GM23338 (cell line): Measurements from ENCODE around the gene PTPRN2. TPM values are rescaled to one million over a fixed set of nuclear protein-coding genes. Genes with fewer than 3 reads are reported as not detected.

Experiments
- ATAC-seq: fragments of 200-7000 bp; cut with Tn5 transposase; 3 replicates; pipeline ENCODE4 v1.9.1; 2020
- DNase-seq: peaks from one replicate; pipeline ENCODE4 v3.0.0-alpha.2; 2015; ENCODE audit warnings: low spot score
- H2AFZ ChIP-seq: fragments of 200-600 bp; sonication (generic); 2 replicates; pipeline ENCODE4 v1.8.0; 2016; ENCODE audit warnings: antibody characterized with exemption, mild to moderate bottlenecking, moderate library complexity
- H3F3A ChIP-seq: fragments of 200-600 bp; sonication (generic); replicated peaks from 2 replicates; pipeline ENCODE4 v1.8.0; 2017; ENCODE audit warnings: antibody characterized with exemption, mixed run types, low read depth
- H3K27ac ChIP-seq: fragments of 200-600 bp; sonication (generic); 2 replicates; pipeline ENCODE4 v1.6.1; 2016; ENCODE audit warnings: low read depth
- H3K27me3 ChIP-seq: fragments of 200-600 bp; sonication (generic); 2 replicates; pipeline ENCODE4 v1.8.0; 2016; ENCODE audit warnings: mild to moderate bottlenecking, mixed run types, moderate library complexity; ENCODE audit not compliant: insufficient read depth
- H3K36me3 ChIP-seq: fragments of 200-600 bp; sonication (generic); 2 replicates; pipeline ENCODE4 v1.8.0; 2016; ENCODE audit warnings: mild to moderate bottlenecking; ENCODE audit not compliant: insufficient read depth
- H3K4me1 ChIP-seq: fragments of 200-600 bp; sonication (generic); 2 replicates; pipeline ENCODE4 v1.8.0; 2016; ENCODE audit warnings: mild to moderate bottlenecking, moderate library complexity; ENCODE audit not compliant: insufficient read depth
- H3K4me2 ChIP-seq: fragments of 200-600 bp; sonication (generic); 2 replicates; pipeline ENCODE4 v1.7.1; 2017; ENCODE audit warnings: mixed run types
- H3K4me3 ChIP-seq: fragments of 200-600 bp; sonication (generic); 2 replicates; pipeline ENCODE4 v1.6.1; 2016; ENCODE audit warnings: mixed run types
- H3K79me2 ChIP-seq: fragments of 200-600 bp; sonication (generic); replicated peaks from 2 replicates; pipeline ENCODE4 v1.8.0; 2017; ENCODE audit warnings: mild to moderate bottlenecking; ENCODE audit not compliant: insufficient read depth
- H3K9me2 ChIP-seq: fragments of 200-600 bp; sonication (generic); 2 replicates; pipeline ENCODE4 v1.8.0; 2017; ENCODE audit not compliant: insufficient read depth
- H4K20me1 ChIP-seq: fragments of 200-600 bp; sonication (generic); replicated peaks from 2 replicates; pipeline ENCODE4 v1.8.0; 2017; ENCODE audit warnings: mild to moderate bottlenecking; ENCODE audit not compliant: insufficient read depth
- H3K27ac Mint-ChIP-seq: 2 replicates; pipeline ENCODE4 v1.8.0; 2020; ENCODE audit warnings: inconsistent platforms, mild to moderate bottlenecking, moderate library complexity, mixed read lengths
- H3K27me3 Mint-ChIP-seq: 3 replicates; pipeline ENCODE4 v1.8.0; 2022; ENCODE audit warnings: low read depth, mild to moderate bottlenecking, moderate library complexity, mixed read lengths, inconsistent platforms; ENCODE audit not compliant: insufficient read depth, poor library complexity
- H3K36me3 Mint-ChIP-seq: 3 replicates; pipeline ENCODE4 v1.8.0; 2021; ENCODE audit warnings: low read depth, mild to moderate bottlenecking, inconsistent platforms, moderate library complexity, mixed read lengths
- H3K4me1 Mint-ChIP-seq: 3 replicates; pipeline ENCODE4 v1.8.0; 2020; ENCODE audit warnings: mild to moderate bottlenecking, inconsistent platforms, mixed read lengths
- H3K4me3 Mint-ChIP-seq: 3 replicates; pipeline ENCODE4 v1.8.0; 2021; ENCODE audit warnings: moderate library complexity, mild to moderate bottlenecking, inconsistent platforms, mixed read lengths
- H3K9me3 Mint-ChIP-seq: 3 replicates; pipeline ENCODE4 v1.8.0; 2020; ENCODE audit warnings: moderate library complexity, mild to moderate bottlenecking, inconsistent platforms, mixed read lengths
- CREB1 ChIP-seq: fragments of 250-450 bp; sonication (Bioruptor Pico); IDR thresholded peaks from 2 replicates; pipeline ENCODE4 v1.5.0; 2020; ENCODE audit warnings: low read depth, mild to moderate bottlenecking, moderate library complexity
- EZH2phosphoT487 ChIP-seq: fragments of 200-600 bp; sonication (generic); IDR thresholded peaks from one replicate; pipeline ENCODE4 v1.8.1; 2018; ENCODE audit warnings: antibody characterized with exemption; ENCODE audit not compliant: unreplicated experiment
- JUNB ChIP-seq: IDR thresholded peaks from one replicate; pipeline ENCODE4 v1.6.1; 2016; ENCODE audit warnings: antibody characterized with exemption; ENCODE audit not compliant: unreplicated experiment
- NANOG ChIP-seq: IDR thresholded peaks from 2 replicates; pipeline ENCODE4 v1.6.1; 2016; ENCODE audit warnings: antibody characterized with exemption, borderline replicate concordance
- STAT1 ChIP-seq: IDR thresholded peaks from one replicate; pipeline ENCODE4 v1.6.1; 2016; ENCODE audit warnings: antibody characterized with exemption; ENCODE audit not compliant: unreplicated experiment
- ZNF114 ChIP-seq: fragments of 250-450 bp; sonication (Bioruptor Pico); IDR thresholded peaks from 2 replicates; pipeline ENCODE4 v1.5.0; 2020; ENCODE audit warnings: mild to moderate bottlenecking, moderate library complexity
- ZNF331 ChIP-seq: fragments of 250-450 bp; sonication (Bioruptor Pico); IDR thresholded peaks from 2 replicates; pipeline ENCODE4 v1.5.0; 2020; ENCODE audit warnings: low read depth, mild to moderate bottlenecking, moderate library complexity
- polyA plus RNA-seq: library from polyadenylated mRNA; unstranded; fragments of >200 nt; fragmentation: Nextera tagmentation; extraction: Ambion mirVana; gene quantifications from 2 replicates; pipeline ENCODE4 v1.2.1, GENCODE V29; 2016
- total RNA-seq: library from RNA; depleted of rRNA; stranded (reverse); fragments of >200 nt; shearing (Covaris generic); gene quantifications from 2 replicates; pipeline ENCODE4 v1.2.3, GENCODE V29; 2014
- TF ChIP-seq, protein P1 (sequence below): IDR thresholded peaks from 2 replicates; pipeline ENCODE4 v1.6.1; 2016; ENCODE audit warnings: antibody characterized with exemption
- TF ChIP-seq, protein P2 (sequence below), 2 experiments: fragments of 200-600 bp in 1 of 2; sonication (generic) in 1 of 2; conservative IDR thresholded peaks; 2 replicates each; pipeline versions ENCODE4 v1.5.1 to v1.6.1; 2016 to 2017; ENCODE audit warnings: antibody characterized with exemption in 2 of 2, low read depth in 2 of 2, mild to moderate bottlenecking in 2 of 2, moderate library complexity in 1 of 2
- TF ChIP-seq, protein P3 (sequence below): fragments of 250-450 bp; sonication (Bioruptor Pico); IDR thresholded peaks from 2 replicates; pipeline ENCODE4 v1.5.0; 2020; ENCODE audit warnings: mild to moderate bottlenecking, moderate library complexity

The PTPRN2 gene
- total and polyA plus RNA-seq, 2 experiments from 2014 or later = 0.87 to 4.0 TPM

DNA sequence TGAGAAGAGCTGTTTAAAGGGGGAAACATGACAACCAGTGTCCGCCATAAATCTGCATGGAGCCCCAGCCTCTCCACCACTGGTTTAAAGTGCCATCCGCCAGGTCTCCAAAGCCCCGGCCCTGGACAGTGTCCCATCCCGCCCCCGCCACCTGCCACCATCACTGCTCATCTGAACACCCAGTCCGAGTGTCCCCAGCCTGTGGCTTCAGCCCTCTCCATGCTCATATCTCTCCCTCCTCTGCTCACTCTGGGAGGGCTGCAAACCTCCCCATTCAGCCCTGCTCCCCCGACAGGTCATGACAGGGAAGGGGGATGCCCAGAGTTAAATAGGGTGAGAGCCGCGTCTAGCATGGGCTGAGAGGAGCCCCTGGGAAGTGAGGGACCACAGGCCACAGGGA is 984.6 kb downstream of the PTPRN2 start:
- H3K4me2 ChIP-seq = no peak overlapping the region
- DNase-seq = no peak
- peaks cover 95% of the 10 kb centered on the region for H3K9me3 Mint-ChIP-seq
- H3K9me2 ChIP-seq = no peaks in the 10 kb centered on the region
- ATAC-seq = no peak
- no peaks in the 10 kb centered on the region; the same call in 2 of the 3 replicates for H3K4me1 Mint-ChIP-seq
- peaks cover 35% of the 10 kb centered on the region for H3K36me3 Mint-ChIP-seq
- no peak overlapping the region for H2AFZ ChIP-seq
- no peak overlapping the region for H3K27ac Mint-ChIP-seq
- H3K79me2 ChIP-seq = no peaks in the 10 kb centered on the region
- H3K4me3 ChIP-seq = no peak overlapping the region
- peaks cover 8% of the 10 kb centered on the region for H3K27me3 Mint-ChIP-seq
- H3F3A ChIP-seq = no peaks in the 10 kb centered on the region
- no peaks in the 10 kb centered on the region for H4K20me1 ChIP-seq
- H3K4me3 Mint-ChIP-seq = no peak overlapping the region
- H3K4me1 ChIP-seq = no peaks in the 10 kb centered on the region
- no peaks in the 10 kb centered on the region for H3K36me3 ChIP-seq
- TF ChIP-seq, protein P1, sequence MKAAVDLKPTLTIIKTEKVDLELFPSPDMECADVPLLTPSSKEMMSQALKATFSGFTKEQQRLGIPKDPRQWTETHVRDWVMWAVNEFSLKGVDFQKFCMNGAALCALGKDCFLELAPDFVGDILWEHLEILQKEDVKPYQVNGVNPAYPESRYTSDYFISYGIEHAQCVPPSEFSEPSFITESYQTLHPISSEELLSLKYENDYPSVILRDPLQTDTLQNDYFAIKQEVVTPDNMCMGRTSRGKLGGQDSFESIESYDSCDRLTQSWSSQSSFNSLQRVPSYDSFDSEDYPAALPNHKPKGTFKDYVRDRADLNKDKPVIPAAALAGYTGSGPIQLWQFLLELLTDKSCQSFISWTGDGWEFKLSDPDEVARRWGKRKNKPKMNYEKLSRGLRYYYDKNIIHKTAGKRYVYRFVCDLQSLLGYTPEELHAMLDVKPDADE = no peak
- no peak for TF ChIP-seq NANOG
- TF ChIP-seq ZNF331 (CRISPR knock-in tag) = no peak
- no peak for TF ChIP-seq EZH2phosphoT487
- no peak for TF ChIP-seq CREB1 (CRISPR knock-in tag)
- TF ChIP-seq, protein P2, sequence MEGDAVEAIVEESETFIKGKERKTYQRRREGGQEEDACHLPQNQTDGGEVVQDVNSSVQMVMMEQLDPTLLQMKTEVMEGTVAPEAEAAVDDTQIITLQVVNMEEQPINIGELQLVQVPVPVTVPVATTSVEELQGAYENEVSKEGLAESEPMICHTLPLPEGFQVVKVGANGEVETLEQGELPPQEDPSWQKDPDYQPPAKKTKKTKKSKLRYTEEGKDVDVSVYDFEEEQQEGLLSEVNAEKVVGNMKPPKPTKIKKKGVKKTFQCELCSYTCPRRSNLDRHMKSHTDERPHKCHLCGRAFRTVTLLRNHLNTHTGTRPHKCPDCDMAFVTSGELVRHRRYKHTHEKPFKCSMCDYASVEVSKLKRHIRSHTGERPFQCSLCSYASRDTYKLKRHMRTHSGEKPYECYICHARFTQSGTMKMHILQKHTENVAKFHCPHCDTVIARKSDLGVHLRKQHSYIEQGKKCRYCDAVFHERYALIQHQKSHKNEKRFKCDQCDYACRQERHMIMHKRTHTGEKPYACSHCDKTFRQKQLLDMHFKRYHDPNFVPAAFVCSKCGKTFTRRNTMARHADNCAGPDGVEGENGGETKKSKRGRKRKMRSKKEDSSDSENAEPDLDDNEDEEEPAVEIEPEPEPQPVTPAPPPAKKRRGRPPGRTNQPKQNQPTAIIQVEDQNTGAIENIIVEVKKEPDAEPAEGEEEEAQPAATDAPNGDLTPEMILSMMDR (conservative IDR thresholded peaks at IDR 0.05; ENCODE audit: low read depth in 2 of 2) = no peak
- TF ChIP-seq JUNB = no peak
- TF ChIP-seq, protein P3, sequence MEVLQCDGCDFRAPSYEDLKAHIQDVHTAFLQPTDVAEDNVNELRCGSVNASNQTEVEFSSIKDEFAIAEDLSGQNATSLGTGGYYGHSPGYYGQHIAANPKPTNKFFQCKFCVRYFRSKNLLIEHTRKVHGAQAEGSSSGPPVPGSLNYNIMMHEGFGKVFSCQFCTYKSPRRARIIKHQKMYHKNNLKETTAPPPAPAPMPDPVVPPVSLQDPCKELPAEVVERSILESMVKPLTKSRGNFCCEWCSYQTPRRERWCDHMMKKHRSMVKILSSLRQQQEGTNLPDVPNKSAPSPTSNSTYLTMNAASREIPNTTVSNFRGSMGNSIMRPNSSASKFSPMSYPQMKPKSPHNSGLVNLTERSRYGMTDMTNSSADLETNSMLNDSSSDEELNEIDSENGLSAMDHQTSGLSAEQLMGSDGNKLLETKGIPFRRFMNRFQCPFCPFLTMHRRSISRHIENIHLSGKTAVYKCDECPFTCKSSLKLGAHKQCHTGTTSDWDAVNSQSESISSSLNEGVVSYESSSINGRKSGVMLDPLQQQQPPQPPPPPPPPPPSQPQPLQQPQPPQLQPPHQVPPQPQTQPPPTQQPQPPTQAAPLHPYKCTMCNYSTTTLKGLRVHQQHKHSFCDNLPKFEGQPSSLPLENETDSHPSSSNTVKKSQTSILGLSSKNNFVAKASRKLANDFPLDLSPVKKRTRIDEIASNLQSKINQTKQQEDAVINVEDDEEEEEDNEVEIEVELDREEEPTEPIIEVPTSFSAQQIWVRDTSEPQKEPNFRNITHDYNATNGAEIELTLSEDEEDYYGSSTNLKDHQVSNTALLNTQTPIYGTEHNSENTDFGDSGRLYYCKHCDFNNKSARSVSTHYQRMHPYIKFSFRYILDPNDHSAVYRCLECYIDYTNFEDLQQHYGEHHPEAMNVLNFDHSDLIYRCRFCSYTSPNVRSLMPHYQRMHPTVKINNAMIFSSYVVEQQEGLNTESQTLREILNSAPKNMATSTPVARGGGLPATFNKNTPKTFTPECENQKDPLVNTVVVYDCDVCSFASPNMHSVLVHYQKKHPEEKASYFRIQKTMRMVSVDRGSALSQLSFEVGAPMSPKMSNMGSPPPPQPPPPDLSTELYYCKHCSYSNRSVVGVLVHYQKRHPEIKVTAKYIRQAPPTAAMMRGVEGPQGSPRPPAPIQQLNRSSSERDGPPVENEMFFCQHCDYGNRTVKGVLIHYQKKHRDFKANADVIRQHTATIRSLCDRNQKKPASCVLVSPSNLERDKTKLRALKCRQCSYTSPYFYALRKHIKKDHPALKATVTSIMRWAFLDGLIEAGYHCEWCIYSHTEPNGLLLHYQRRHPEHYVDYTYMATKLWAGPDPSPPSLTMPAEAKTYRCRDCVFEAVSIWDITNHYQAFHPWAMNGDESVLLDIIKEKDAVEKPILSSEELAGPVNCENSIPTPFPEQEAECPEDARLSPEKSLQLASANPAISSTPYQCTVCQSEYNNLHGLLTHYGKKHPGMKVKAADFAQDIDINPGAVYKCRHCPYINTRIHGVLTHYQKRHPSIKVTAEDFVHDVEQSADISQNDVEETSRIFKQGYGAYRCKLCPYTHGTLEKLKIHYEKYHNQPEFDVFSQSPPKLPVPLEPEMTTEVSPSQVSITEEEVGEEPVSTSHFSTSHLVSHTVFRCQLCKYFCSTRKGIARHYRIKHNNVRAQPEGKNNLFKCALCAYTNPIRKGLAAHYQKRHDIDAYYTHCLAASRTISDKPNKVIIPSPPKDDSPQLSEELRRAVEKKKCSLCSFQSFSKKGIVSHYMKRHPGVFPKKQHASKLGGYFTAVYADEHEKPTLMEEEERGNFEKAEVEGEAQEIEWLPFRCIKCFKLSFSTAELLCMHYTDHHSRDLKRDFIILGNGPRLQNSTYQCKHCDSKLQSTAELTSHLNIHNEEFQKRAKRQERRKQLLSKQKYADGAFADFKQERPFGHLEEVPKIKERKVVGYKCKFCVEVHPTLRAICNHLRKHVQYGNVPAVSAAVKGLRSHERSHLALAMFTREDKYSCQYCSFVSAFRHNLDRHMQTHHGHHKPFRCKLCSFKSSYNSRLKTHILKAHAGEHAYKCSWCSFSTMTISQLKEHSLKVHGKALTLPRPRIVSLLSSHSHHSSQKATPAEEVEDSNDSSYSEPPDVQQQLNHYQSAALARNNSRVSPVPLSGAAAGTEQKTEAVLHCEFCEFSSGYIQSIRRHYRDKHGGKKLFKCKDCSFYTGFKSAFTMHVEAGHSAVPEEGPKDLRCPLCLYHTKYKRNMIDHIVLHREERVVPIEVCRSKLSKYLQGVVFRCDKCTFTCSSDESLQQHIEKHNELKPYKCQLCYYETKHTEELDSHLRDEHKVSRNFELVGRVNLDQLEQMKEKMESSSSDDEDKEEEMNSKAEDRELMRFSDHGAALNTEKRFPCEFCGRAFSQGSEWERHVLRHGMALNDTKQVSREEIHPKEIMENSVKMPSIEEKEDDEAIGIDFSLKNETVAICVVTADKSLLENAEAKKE = no peak
- TF ChIP-seq STAT1 = no peak
- no peak for TF ChIP-seq ZNF114
- H3K27ac ChIP-seq = no peak overlapping the region
- peaks cover 15% of the 10 kb centered on the region; the same call in 1 of the 2 replicates for H3K27me3 ChIP-seq
